Gastroesophageal sphincter (tissue), 3 donors: ENCODE data around the gene TNS3.

ENCODE experiments used
- EP300 ChIP-seq: sonication (generic); formaldehyde crosslinking; IDR thresholded peaks from one replicate; pipeline ENCODE4 v1.6.1; 2017; ENCODE audit warnings: antibody characterized with exemption, mild to moderate bottlenecking
- TF ChIP-seq, protein P1 (sequence below), 4 experiments: fragments of 200-600 bp in 2 of 4; fragments of 450-650 bp in 2 of 4; sonication (generic) in 1 of 4; IDR thresholded peaks; one replicate each; pipeline ENCODE4 v1.5.1; 2017 to 2019; ENCODE audit warnings: antibody characterized with exemption in 4 of 4, mild to moderate bottlenecking in 2 of 4, moderate library complexity in 2 of 4

DNA sequence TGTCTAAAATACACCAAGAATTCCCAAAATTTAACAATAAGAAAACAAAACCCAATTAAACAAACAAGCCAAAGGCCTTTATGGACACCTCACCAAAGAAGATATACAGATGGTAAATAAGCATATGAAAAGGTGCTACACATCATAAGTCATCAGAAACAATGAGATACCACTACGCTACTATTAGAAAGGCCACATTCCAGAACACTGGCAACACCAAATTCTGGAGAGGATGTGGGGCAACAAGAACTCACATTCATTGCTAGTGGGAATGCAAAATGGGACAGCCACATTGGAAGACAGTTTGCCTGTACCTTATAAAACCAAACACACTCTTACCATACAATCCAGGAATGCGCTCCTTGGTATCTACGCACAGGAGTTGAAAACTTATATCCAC, 291.4 kb downstream of the TNS3 start:
- TF ChIP-seq, protein P1, sequence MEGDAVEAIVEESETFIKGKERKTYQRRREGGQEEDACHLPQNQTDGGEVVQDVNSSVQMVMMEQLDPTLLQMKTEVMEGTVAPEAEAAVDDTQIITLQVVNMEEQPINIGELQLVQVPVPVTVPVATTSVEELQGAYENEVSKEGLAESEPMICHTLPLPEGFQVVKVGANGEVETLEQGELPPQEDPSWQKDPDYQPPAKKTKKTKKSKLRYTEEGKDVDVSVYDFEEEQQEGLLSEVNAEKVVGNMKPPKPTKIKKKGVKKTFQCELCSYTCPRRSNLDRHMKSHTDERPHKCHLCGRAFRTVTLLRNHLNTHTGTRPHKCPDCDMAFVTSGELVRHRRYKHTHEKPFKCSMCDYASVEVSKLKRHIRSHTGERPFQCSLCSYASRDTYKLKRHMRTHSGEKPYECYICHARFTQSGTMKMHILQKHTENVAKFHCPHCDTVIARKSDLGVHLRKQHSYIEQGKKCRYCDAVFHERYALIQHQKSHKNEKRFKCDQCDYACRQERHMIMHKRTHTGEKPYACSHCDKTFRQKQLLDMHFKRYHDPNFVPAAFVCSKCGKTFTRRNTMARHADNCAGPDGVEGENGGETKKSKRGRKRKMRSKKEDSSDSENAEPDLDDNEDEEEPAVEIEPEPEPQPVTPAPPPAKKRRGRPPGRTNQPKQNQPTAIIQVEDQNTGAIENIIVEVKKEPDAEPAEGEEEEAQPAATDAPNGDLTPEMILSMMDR (IDR thresholded peaks at IDR 0.05) = no peak
- no peak for TF ChIP-seq EP300
